Brain microvascular endothelial cell (primary cell): ENCODE measurements around the gene WDFY4.

Experiments
- DNase-seq: peaks from one replicate; pipeline ENCODE4 v3.0.0-alpha.2; 2020
- H3K27ac ChIP-seq: fragments of 250-450 bp; sonication (Bioruptor Pico); 2 replicates; pipeline ENCODE4 v1.5.1; 2020; ENCODE audit warnings: mild to moderate bottlenecking, moderate library complexity
- H3K27me3 ChIP-seq: fragments of 250-450 bp; sonication (Bioruptor Pico); replicated peaks from 2 replicates; pipeline ENCODE4 v1.5.1; 2020; ENCODE audit warnings: mild to moderate bottlenecking
- H3K36me3 ChIP-seq: fragments of 250-450 bp; sonication (Bioruptor Pico); replicated peaks from 2 replicates; pipeline ENCODE4 v1.5.1; 2020; ENCODE audit warnings: mild to moderate bottlenecking
- H3K4me3 ChIP-seq: 2 replicates; pipeline ENCODE4 v1.5.1; 2011; ENCODE audit warnings: low read depth, mild to moderate bottlenecking, control low read depth, low read length, moderate library complexity
- CTCF ChIP-seq: IDR thresholded peaks from 2 replicates; pipeline ENCODE4 v1.5.1; 2011; ENCODE audit warnings: low read depth, mild to moderate bottlenecking, moderate library complexity, low read length, control low read depth, inconsistent platforms; ENCODE audit errors: missing control alignments
- in situ Hi-C: cut with HindIII; loops from 2 replicates; pipeline ENCODE4 v1.10.0; 2017; ENCODE audit warnings: low sequenced_read_pairs, low pct_ligation_motif_present

WDFY4 gene

GRCh38 chr10:48684792-48685623 is at the start of gene WDFY4:
Gene WDFY4, plus strand, starts transcription at chr10:48684873. Its CDS starts 24,860 bp downstream, at chr10:48709733.
- no peak for DNase-seq
- TF ChIP-seq CTCF: no peak
- in situ Hi-C loops: no loop called here
- H3K4me3 ChIP-seq: no peak within 1 kb of the TSS
- H3K36me3 ChIP-seq: no peaks in the 10 kb centered on the region
- H3K27me3 ChIP-seq: peaks cover 3% of the 10 kb centered on the region
- no peak within 1 kb of the TSS for H3K27ac ChIP-seq

GRCh38 chr10:48634984-48635557 is 49.6 kb upstream of the WDFY4 start:
- no peak for DNase-seq
- no peaks in the 10 kb centered on the region for H3K36me3 ChIP-seq
- no peak overlapping the region for H3K4me3 ChIP-seq
- H3K27ac ChIP-seq: no peak overlapping the region
- no peak for TF ChIP-seq CTCF
- in situ Hi-C loops: no loop called here
- H3K27me3 ChIP-seq: no peaks in the 10 kb centered on the region

- no peaks in the 10 kb centered on the region for H3K36me3 ChIP-seq
- no peak overlapping the region for H3K27ac ChIP-seq
- in situ Hi-C loops: no loop called here
- DNase-seq: no peak
- no peak for TF ChIP-seq CTCF
- no peak overlapping the region for H3K4me3 ChIP-seq
- H3K27me3 ChIP-seq: no peaks in the 10 kb centered on the region
Observed at GRCh38 chr10:48636231-48636630, 48.4 kb upstream of the WDFY4 start.

GRCh38 chr10:48636901-48637300 is 47.8 kb upstream of the WDFY4 start:
- no peak for DNase-seq
- H3K4me3 ChIP-seq: no peak overlapping the region
- no peak for TF ChIP-seq CTCF
- in situ Hi-C loops: no loop called here
- H3K36me3 ChIP-seq: no peaks in the 10 kb centered on the region
- no peaks in the 10 kb centered on the region for H3K27me3 ChIP-seq
- H3K27ac ChIP-seq: no peak overlapping the region

- Histone ChIP-seq H3K36me3 (no peaks in the 10 kb centered on the region), H3K4me3 (no peak overlapping the region), H3K27me3 (no peaks in the 10 kb centered on the region), H3K27ac (no peak overlapping the region)
- TF ChIP-seq CTCF: no peak
- in situ Hi-C loops: no loop called here
- DNase-seq: no peak
Observed at GRCh38 chr10:48638158-48638557, 46.5 kb upstream of the WDFY4 start.
